OCI-LY7 (cell line): ENCODE results near the gene DNAH17. TPM values are rescaled to one million over a fixed set of nuclear protein-coding genes. Genes with fewer than 3 reads are reported as not detected.
A peak's percentile ranks its signal among the peaks of the same experiment; 100 is the strongest.

Source experiments
- BruUV-seq: library from RNA; stranded (reverse); fragments of 400-500 nt; replicated peaks from 2 replicates; lab custom pipeline; 2021; lab: Mats Ljungman, UMichigan
- CTCF ChIA-PET: fragments of 300-600 bp; sonication (Branson Sonifier 250); formaldehyde crosslinking; loops from one replicate; lab custom pipeline; 2022; ENCODE audit warnings: antibody characterized with exemption; ENCODE audit not compliant: unreplicated experiment; lab: Charles Lee
- POLR2A ChIA-PET: fragments of 300-600 bp; sonication (Branson Sonifier 250); formaldehyde crosslinking; loops from one replicate; lab custom pipeline; 2022; ENCODE audit warnings: antibody characterized with exemption; lab: Charles Lee
- DNase-seq: peaks from one replicate; pipeline ENCODE4 v3.0.0-alpha.2; 2015; ENCODE audit warnings: low spot score
- H2AFZ ChIP-seq: fragments of 200-600 bp; sonication (generic), shearing (Covaris generic); 2 replicates; pipeline ENCODE4 v1.6.1; 2014; ENCODE audit warnings: mild to moderate bottlenecking, antibody characterized with exemption, low read length, moderate library complexity
- H3K27ac ChIP-seq: fragments of 200-600 bp; sonication (generic); 2 replicates; pipeline ENCODE4 v1.5.1; 2014; ENCODE audit warnings: mixed run types, low read depth, mild to moderate bottlenecking, moderate library complexity, low read length, inconsistent platforms; ENCODE audit not compliant: poor library complexity, severe bottlenecking
- H3K36me3 ChIP-seq: fragments of 200-600 bp; sonication (generic); 2 replicates; pipeline ENCODE4 v1.6.1; 2014; ENCODE audit warnings: mild to moderate bottlenecking, antibody characterized with exemption, low read length, moderate library complexity, mixed read lengths; ENCODE audit not compliant: insufficient read depth
- H3K4me1 ChIP-seq: fragments of 200-600 bp; sonication (generic); 2 replicates; pipeline ENCODE4 v1.5.1; 2014; ENCODE audit warnings: mild to moderate bottlenecking, low read length; ENCODE audit not compliant: insufficient read depth, poor library complexity, severe bottlenecking
- H3K4me2 ChIP-seq: fragments of 200-600 bp; sonication (generic); 2 replicates; pipeline ENCODE4 v1.6.1; 2014; ENCODE audit warnings: mild to moderate bottlenecking, low read length
- H3K4me3 ChIP-seq: fragments of 200-600 bp; sonication (generic); 2 replicates; pipeline ENCODE4 v1.5.1; 2014; ENCODE audit warnings: mild to moderate bottlenecking, low read depth, low read length; ENCODE audit not compliant: poor library complexity, severe bottlenecking
- H3K79me2 ChIP-seq: fragments of 200-600 bp; sonication (generic); 2 replicates; pipeline ENCODE4 v1.6.1; 2016; ENCODE audit warnings: low read depth, mild to moderate bottlenecking, low read length, moderate library complexity, mixed read lengths; ENCODE audit not compliant: insufficient read depth
- H3K9me2 ChIP-seq: fragments of 200-600 bp; sonication (generic); 2 replicates; pipeline ENCODE4 v1.6.1; 2016; ENCODE audit warnings: mild to moderate bottlenecking, low read length, mixed read lengths; ENCODE audit not compliant: insufficient read depth
- H3K9me3 ChIP-seq: fragments of 200-600 bp; sonication (generic); 2 replicates; pipeline ENCODE4 v1.6.1; 2014; ENCODE audit warnings: mild to moderate bottlenecking, mixed run types, low read length, mixed read lengths
- H4K20me1 ChIP-seq: fragments of 200-600 bp; sonication (generic); 2 replicates; pipeline ENCODE4 v1.6.1; 2014; ENCODE audit warnings: mild to moderate bottlenecking, antibody characterized with exemption, low read length, moderate library complexity, mixed read lengths; ENCODE audit not compliant: insufficient read depth
- CTCF ChIP-seq: fragments of 200-600 bp; sonication (generic); conservative IDR thresholded peaks from 2 replicates; pipeline ENCODE4 v1.5.1; 2014; ENCODE audit warnings: mild to moderate bottlenecking, antibody characterized with exemption, low read length, moderate library complexity, mixed read lengths
- EZH2phosphoT487 ChIP-seq: fragments of 200-600 bp; sonication (generic); IDR thresholded peaks from 2 replicates; pipeline ENCODE4 v1.6.1; 2018; ENCODE audit warnings: low read depth, borderline replicate concordance, mild to moderate bottlenecking, mixed run types, antibody characterized with exemption, low read length, moderate library complexity, mixed read lengths
- intact Hi-C: fragments of 100-400 bp; cut with micrococcal nuclease; formaldehyde crosslinking; loops from one replicate; pipeline ENCODE4 v1.10.0; 2022; ENCODE audit not compliant: unreplicated experiment
- total RNA-seq, 2 experiments: library from RNA; depleted of rRNA in 1 of 2; stranded (reverse); fragments of >200 nt in 1 of 2; shearing (Covaris generic) in 1 of 2; gene quantifications; 2 replicates each; pipeline ENCODE4 v1.2.3, GENCODE V29; 2014 to 2022

The DNAH17 gene
- total RNA-seq, 2 experiments from 2014 or later = 0.89 to 1.1 TPM

- TF ChIP-seq CTCF (no peak), EZH2phosphoT487 (no peak)
- no peaks in the 10 kb centered on the region for H3K9me2 ChIP-seq
- H4K20me1 ChIP-seq = peaks cover 35% of the 10 kb centered on the region; the same call in 1 of the 2 replicates
- ChIA-PET POLR2A (interaction anchor here (0.6 to 1.2 kb wide), 2 partner anchors 17 to 219 kb away, joined by 3 read pairs; no protein-coding TSS in a partner anchor), CTCF (no interaction called here)
- intact Hi-C loops = no loop called here
- H3K27ac ChIP-seq = no peak overlapping the region
- TSS peak; percentile 51 for BruUV-seq
- H3K4me2 ChIP-seq = peak overlapping the region; percentile 84
- no peak overlapping the region for H2AFZ ChIP-seq
- DNase-seq = no peak
- no peaks in the 10 kb centered on the region for H3K9me3 ChIP-seq
- no peak overlapping the region for H3K4me3 ChIP-seq
- H3K36me3 ChIP-seq = peaks cover 26% of the 10 kb centered on the region; the same call in 1 of the 2 replicates
- H3K79me2 ChIP-seq = peaks cover 62% of the 10 kb centered on the region
- H3K4me1 ChIP-seq = peaks cover 52% of the 10 kb centered on the region
These were observed 196.8 kb downstream of the DNAH17 start for GRCh38 chr17:78380370-78380769.

- ChIA-PET CTCF (no interaction called here), POLR2A (interaction anchor here (0.6 to 1.2 kb wide), 2 partner anchors 11 to 16 kb away, joined by 3 read pairs; no protein-coding TSS in a partner anchor)
- peak overlapping the region; percentile 13 for H3K27ac ChIP-seq
- H2AFZ ChIP-seq = peak overlapping the region; percentile 94; the same call in 1 of the 2 replicates
- H3K4me2 ChIP-seq = peak overlapping the region; percentile 84
- no peaks in the 10 kb centered on the region for H3K9me2 ChIP-seq
- peak; percentile 33 for DNase-seq
- intact Hi-C loops = loop anchor here (5.0 kb wide), 1 partner anchor 43 kb away; no protein-coding TSS in a partner anchor
- peaks cover 18% of the 10 kb centered on the region; the same call in 1 of the 2 replicates for H3K36me3 ChIP-seq
- H3K79me2 ChIP-seq = peaks cover 50% of the 10 kb centered on the region
- no peaks in the 10 kb centered on the region for H3K9me3 ChIP-seq
- BruUV-seq = TSS peak; percentile 76
- peak overlapping the region; percentile 94 for H3K4me3 ChIP-seq
- TF ChIP-seq EZH2phosphoT487 (no peak), CTCF (no peak)
- H4K20me1 ChIP-seq = peaks cover 27% of the 10 kb centered on the region; the same call in 1 of the 2 replicates
- H3K4me1 ChIP-seq = peaks cover 39% of the 10 kb centered on the region
These were observed 198.1 kb downstream of the DNAH17 start for GRCh38 chr17:78379131-78379491.
